Activated T-cell treated with anti-CD3 and anti-CD28 coated beads, Interleukin-2, amount 50 U/mL, for 4 hours (primary cell): ENCODE measurements around the gene DSCAML1. TPM values are rescaled to one million over a fixed set of nuclear protein-coding genes. Genes with fewer than 3 reads are reported as not detected.

Experiments
- ATAC-seq, 2 donors: fragments of 200-7000 bp; cut with Tn5 transposase; one replicate each; pipeline ENCODE4 v1.10.0; 2021
- DNase-seq: peaks from one replicate; pipeline ENCODE4 v3.0.0-alpha.2; 2020
- H3K27me3 Mint-ChIP-seq: one replicate; pipeline ENCODE4 v1.8.0; 2021; ENCODE audit warnings: low read depth, mixed read lengths
- H3K36me3 Mint-ChIP-seq: one replicate; pipeline ENCODE4 v1.8.0; 2022; ENCODE audit warnings: mixed read lengths; ENCODE audit not compliant: insufficient read depth
- H3K4me1 Mint-ChIP-seq: one replicate; pipeline ENCODE4 v1.8.0; 2021; ENCODE audit warnings: low read depth, mixed read lengths
- H3K4me3 Mint-ChIP-seq: one replicate; pipeline ENCODE4 v1.8.0; 2021; ENCODE audit warnings: mild to moderate bottlenecking, moderate library complexity, mixed read lengths
- H3K9me3 Mint-ChIP-seq: one replicate; pipeline ENCODE4 v1.8.0; 2021; ENCODE audit warnings: mixed read lengths
- total RNA-seq, 3 donors: library from RNA; stranded (reverse); gene quantifications; one replicate each; pipeline ENCODE4 v1.2.1, GENCODE V29; 2021

The DSCAML1 gene
- total RNA-seq, 3 donors from 2014 or later: not detected

- DNase-seq (no peak), ATAC-seq (no peak)
- no peak overlapping the region for H3K4me3 Mint-ChIP-seq
- H3K27me3 Mint-ChIP-seq: peaks cover 8% of the 10 kb centered on the region
- H3K36me3 Mint-ChIP-seq: no peaks in the 10 kb centered on the region
- no peaks in the 10 kb centered on the region for H3K4me1 Mint-ChIP-seq
- no peaks in the 10 kb centered on the region for H3K9me3 Mint-ChIP-seq
These were observed 239.7 kb downstream of the DSCAML1 start for GRCh38 chr11:117557361-117557760.

GRCh38 chr11:117554601-117555333 lies 242.2 kb downstream of the DSCAML1 start:
- DNase-seq: no peak
- no peak for ATAC-seq
- peaks cover 11% of the 10 kb centered on the region for H3K27me3 Mint-ChIP-seq
- no peak overlapping the region for H3K4me3 Mint-ChIP-seq
- H3K9me3 Mint-ChIP-seq: no peaks in the 10 kb centered on the region
- no peaks in the 10 kb centered on the region for H3K36me3 Mint-ChIP-seq
- H3K4me1 Mint-ChIP-seq: no peaks in the 10 kb centered on the region

GRCh38 chr11:117552626-117553025 lies 244.4 kb downstream of the DSCAML1 start:
- Mint-ChIP-seq H3K9me3 (no peaks in the 10 kb centered on the region), H3K27me3 (peaks cover 11% of the 10 kb centered on the region), H3K36me3 (no peaks in the 10 kb centered on the region), H3K4me1 (no peaks in the 10 kb centered on the region), H3K4me3 (no peak overlapping the region)
- DNase-seq (no peak), ATAC-seq (no peak)

- Mint-ChIP-seq H3K9me3 (no peaks in the 10 kb centered on the region), H3K4me1 (no peaks in the 10 kb centered on the region), H3K27me3 (peaks cover 8% of the 10 kb centered on the region), H3K4me3 (no peak overlapping the region), H3K36me3 (no peaks in the 10 kb centered on the region)
- DNase-seq: no peak
- no peak for ATAC-seq
These were observed 245.2 kb downstream of the DSCAML1 start for GRCh38 chr11:117551761-117552343.

GRCh38 chr11:117550466-117550865 lies 246.6 kb downstream of the DSCAML1 start:
- H3K9me3 Mint-ChIP-seq: no peaks in the 10 kb centered on the region
- no peaks in the 10 kb centered on the region for H3K4me1 Mint-ChIP-seq
- no peak overlapping the region for H3K4me3 Mint-ChIP-seq

GRCh38 chr11:117549417-117549816 lies 247.6 kb downstream of the DSCAML1 start:
- peaks cover 6% of the 10 kb centered on the region for H3K27me3 Mint-ChIP-seq
- no peaks in the 10 kb centered on the region for H3K36me3 Mint-ChIP-seq
- H3K4me3 Mint-ChIP-seq: no peak overlapping the region
- ATAC-seq: no peak
- H3K4me1 Mint-ChIP-seq: no peaks in the 10 kb centered on the region
- no peak for DNase-seq
- no peaks in the 10 kb centered on the region for H3K9me3 Mint-ChIP-seq

More at GRCh38 chr11:117550466-117550865, 246.6 kb downstream of the DSCAML1 start:
- Mint-ChIP-seq H3K36me3 (no peaks in the 10 kb centered on the region), H3K27me3 (peaks cover 6% of the 10 kb centered on the region)
- DNase-seq (no peak), ATAC-seq (no peak)

GRCh38 chr11:117548876-117549275 lies 248.1 kb downstream of the DSCAML1 start:
- ATAC-seq (no peak), DNase-seq (no peak)
- Mint-ChIP-seq H3K4me1 (no peaks in the 10 kb centered on the region), H3K4me3 (no peak overlapping the region), H3K27me3 (peaks cover 6% of the 10 kb centered on the region), H3K36me3 (no peaks in the 10 kb centered on the region), H3K9me3 (no peaks in the 10 kb centered on the region)

- Mint-ChIP-seq H3K9me3 (no peaks in the 10 kb centered on the region), H3K4me3 (no peak overlapping the region), H3K27me3 (peaks cover 6% of the 10 kb centered on the region), H3K4me1 (no peaks in the 10 kb centered on the region), H3K36me3 (no peaks in the 10 kb centered on the region)
- ATAC-seq (no peak), DNase-seq (no peak)
These were observed 249.1 kb downstream of the DSCAML1 start for GRCh38 chr11:117547946-117548345.

- H3K27me3 Mint-ChIP-seq: peaks cover 6% of the 10 kb centered on the region
- H3K4me1 Mint-ChIP-seq: no peaks in the 10 kb centered on the region
- H3K36me3 Mint-ChIP-seq: no peaks in the 10 kb centered on the region
- ATAC-seq (no peak), DNase-seq (no peak)
- H3K4me3 Mint-ChIP-seq: no peak overlapping the region
- H3K9me3 Mint-ChIP-seq: no peaks in the 10 kb centered on the region
These were observed 249.7 kb downstream of the DSCAML1 start for GRCh38 chr11:117547195-117547850.

- H3K9me3 Mint-ChIP-seq: no peaks in the 10 kb centered on the region
- no peak overlapping the region for H3K4me3 Mint-ChIP-seq
- H3K27me3 Mint-ChIP-seq: peaks cover 6% of the 10 kb centered on the region
- DNase-seq (no peak), ATAC-seq (no peak)
- no peaks in the 10 kb centered on the region for H3K4me1 Mint-ChIP-seq
- no peaks in the 10 kb centered on the region for H3K36me3 Mint-ChIP-seq
These were observed 250.4 kb downstream of the DSCAML1 start for GRCh38 chr11:117546431-117547194.

GRCh38 chr11:117545706-117546105 lies 251.3 kb downstream of the DSCAML1 start:
- Mint-ChIP-seq H3K4me1 (no peaks in the 10 kb centered on the region), H3K4me3 (no peak overlapping the region), H3K36me3 (no peaks in the 10 kb centered on the region), H3K9me3 (no peaks in the 10 kb centered on the region), H3K27me3 (peaks cover 3% of the 10 kb centered on the region)
- no peak for DNase-seq
- ATAC-seq: no peak

- ATAC-seq: no peak
- no peaks in the 10 kb centered on the region for H3K36me3 Mint-ChIP-seq
- DNase-seq: no peak
- H3K27me3 Mint-ChIP-seq: no peaks in the 10 kb centered on the region
- no peak overlapping the region for H3K4me3 Mint-ChIP-seq
- H3K4me1 Mint-ChIP-seq: no peaks in the 10 kb centered on the region
- H3K9me3 Mint-ChIP-seq: no peaks in the 10 kb centered on the region
These were observed 252.8 kb downstream of the DSCAML1 start for GRCh38 chr11:117544130-117544800.

- DNase-seq: no peak
- Mint-ChIP-seq H3K36me3 (no peaks in the 10 kb centered on the region), H3K27me3 (peaks cover 6% of the 10 kb centered on the region), H3K9me3 (no peaks in the 10 kb centered on the region), H3K4me1 (no peaks in the 10 kb centered on the region), H3K4me3 (no peak overlapping the region)
- no peak for ATAC-seq
These were observed 255.8 kb downstream of the DSCAML1 start for GRCh38 chr11:117541211-117541610.
